Suprapubic skin (tissue), 4 donors: ENCODE measurements around the gene BICD1. TPM values are rescaled to one million over a fixed set of nuclear protein-coding genes. Genes with fewer than 3 reads are reported as not detected.

ENCODE experiments used
- DNase-seq, 2 donors: peaks; one replicate each; pipeline ENCODE4 v3.0.0-alpha.2; 2019; ENCODE audit warnings: low spot score in 2 of 2
- H3K27ac ChIP-seq: fragments of 200-600 bp; sonication (generic); one replicate; pipeline ENCODE4 v1.5.1; 2019
- H3K27me3 ChIP-seq: fragments of 200-600 bp; sonication (generic); one replicate; pipeline ENCODE4 v1.5.1; 2019
- H3K36me3 ChIP-seq: fragments of 200-600 bp; sonication (generic); one replicate; pipeline ENCODE4 v1.5.1; 2019
- H3K4me1 ChIP-seq: fragments of 200-600 bp; sonication (generic); one replicate; pipeline ENCODE4 v1.5.1; 2019
- H3K4me3 ChIP-seq: fragments of 200-600 bp; sonication (generic); one replicate; pipeline ENCODE4 v1.5.1; 2019; ENCODE audit warnings: mild to moderate bottlenecking
- H3K9me3 ChIP-seq: fragments of 200-600 bp; sonication (generic); one replicate; pipeline ENCODE4 v1.5.1; 2019
- CTCF ChIP-seq, 2 donors: fragments of 200-600 bp in 1 of 2; fragments of 450-650 bp in 1 of 2; sonication (generic) in 1 of 2; IDR thresholded peaks; one replicate each; pipeline ENCODE4 v1.5.1; 2016 to 2019; ENCODE audit warnings: antibody characterized with exemption in 2 of 2, mild to moderate bottlenecking in 1 of 2, moderate library complexity in 1 of 2
- EP300 ChIP-seq: sonication (generic); formaldehyde crosslinking; IDR thresholded peaks from one replicate; pipeline ENCODE4 v1.6.1; 2017; ENCODE audit warnings: antibody characterized with exemption
- POLR2A ChIP-seq, 2 donors: fragments of 450-650 bp; IDR thresholded peaks; one replicate each; pipeline ENCODE4 v1.6.1; 2017; ENCODE audit warnings: antibody characterized with exemption in 2 of 2, mild to moderate bottlenecking in 2 of 2, moderate library complexity in 2 of 2
- POLR2AphosphoS5 ChIP-seq, 3 donors: sonication (generic); formaldehyde crosslinking; IDR thresholded peaks; one replicate each; pipeline ENCODE4 v1.6.1; 2017; ENCODE audit warnings: antibody characterized with exemption in 3 of 3
- WGBS: methylation state at CpG from one replicate; pipeline ENCODE4 v1.1.5; 2018; 5-methylcytosine and 5-hydroxymethylcytosine counted together
- total RNA-seq, 4 donors: library from RNA; depleted of rRNA; stranded (reverse); fragments of >200 nt; gene quantifications; one replicate each; pipeline ENCODE4 v1.1.0, GENCODE V29; 2016

The BICD1 gene
- total RNA-seq, 4 donors from 2014 or later: 1.5 to 5.4 (median 2.5) TPM

GRCh38 chr12:32076941-32077340 is 29.7 kb upstream of the BICD1 start:
- H3K9me3 ChIP-seq: no peaks in the 10 kb centered on the region
- no peaks in the 10 kb centered on the region for H3K36me3 ChIP-seq
- no peak overlapping the region for H3K27ac ChIP-seq
- TF ChIP-seq POLR2A (IDR thresholded peaks at IDR 0.05) (no peak), CTCF (IDR thresholded peaks at IDR 0.05) (no peak), EP300 (no peak), POLR2AphosphoS5 (IDR thresholded peaks at IDR 0.05) (no peak)
- no peaks in the 10 kb centered on the region for H3K27me3 ChIP-seq
- H3K4me3 ChIP-seq: no peak overlapping the region
- H3K4me1 ChIP-seq: no peaks in the 10 kb centered on the region
- 75% methylated on average over 4 of the region's 4 CpGs for WGBS
- DNase-seq: no peak

- no peak for TF ChIP-seq CTCF (IDR thresholded peaks at IDR 0.05)
- no peak for TF ChIP-seq POLR2A (IDR thresholded peaks at IDR 0.05)
- TF ChIP-seq POLR2AphosphoS5 (IDR thresholded peaks at IDR 0.05): no peak
- no peak for TF ChIP-seq EP300
Measured at GRCh38 chr12:32080435-32080834, 26.2 kb upstream of the BICD1 start.

GRCh38 chr12:32083489-32083888 is 23.2 kb upstream of the BICD1 start:
- WGBS: 65% methylated on average over 5 of the region's 5 CpGs
- Histone ChIP-seq H3K4me3 (no peak overlapping the region), H3K27me3 (no peaks in the 10 kb centered on the region), H3K27ac (no peak overlapping the region), H3K36me3 (no peaks in the 10 kb centered on the region), H3K9me3 (no peaks in the 10 kb centered on the region), H3K4me1 (no peaks in the 10 kb centered on the region)
- DNase-seq: no peak
- no peak for TF ChIP-seq EP300
- no peak for TF ChIP-seq POLR2A (IDR thresholded peaks at IDR 0.05)
- TF ChIP-seq POLR2AphosphoS5 (IDR thresholded peaks at IDR 0.05): no peak
- TF ChIP-seq CTCF (IDR thresholded peaks at IDR 0.05): no peak

More at GRCh38 chr12:32080435-32080834, 26.2 kb upstream of the BICD1 start:
- no peak overlapping the region for H3K4me3 ChIP-seq
- WGBS: 47% methylated on average over 3 of the region's 3 CpGs
- no peaks in the 10 kb centered on the region for H3K4me1 ChIP-seq
- H3K27me3 ChIP-seq: no peaks in the 10 kb centered on the region
- no peak overlapping the region for H3K27ac ChIP-seq
- DNase-seq: no peak
- H3K36me3 ChIP-seq: no peaks in the 10 kb centered on the region
- H3K9me3 ChIP-seq: no peaks in the 10 kb centered on the region

- no peak overlapping the region for H3K4me3 ChIP-seq
- 72% methylated on average over 9 of the region's 9 CpGs for WGBS
- no peak overlapping the region for H3K27ac ChIP-seq
- no peak for TF ChIP-seq EP300
- TF ChIP-seq POLR2AphosphoS5 (IDR thresholded peaks at IDR 0.05): no peak
- no peak for TF ChIP-seq POLR2A (IDR thresholded peaks at IDR 0.05)
- TF ChIP-seq CTCF (IDR thresholded peaks at IDR 0.05): no peak
- no peaks in the 10 kb centered on the region for H3K4me1 ChIP-seq
- DNase-seq: no peak
- H3K36me3 ChIP-seq: no peaks in the 10 kb centered on the region
- H3K27me3 ChIP-seq: no peaks in the 10 kb centered on the region
- no peaks in the 10 kb centered on the region for H3K9me3 ChIP-seq
Measured at GRCh38 chr12:32084017-32084688, 22.5 kb upstream of the BICD1 start.

GRCh38 chr12:32084753-32085152 is 21.9 kb upstream of the BICD1 start:
- no peaks in the 10 kb centered on the region for H3K4me1 ChIP-seq
- H3K4me3 ChIP-seq: no peak overlapping the region
- H3K27ac ChIP-seq: no peak overlapping the region
- TF ChIP-seq POLR2A (IDR thresholded peaks at IDR 0.05): no peak
- no peak for TF ChIP-seq POLR2AphosphoS5 (IDR thresholded peaks at IDR 0.05)
- WGBS: 95% methylated on average over 3 of the region's 3 CpGs
- no peak for DNase-seq
- no peaks in the 10 kb centered on the region for H3K27me3 ChIP-seq
- H3K9me3 ChIP-seq: no peaks in the 10 kb centered on the region
- no peaks in the 10 kb centered on the region for H3K36me3 ChIP-seq
